GM19372 (cell line): ENCODE results near the gene LRCH4.
"Not testable (repeated sequence)": the region's sequence is repeated elsewhere in the genome, so short reads cannot be mapped to it uniquely, and the experiment has no call there.

Source experiments
- ATAC-seq: cut with Tn5 transposase; IDR thresholded peaks from one replicate; pipeline ENCODE4 v1.9.1; 2021; ENCODE audit warnings: mild to moderate bottlenecking, low read depth, moderate library complexity; ENCODE audit not compliant: unreplicated experiment

The LRCH4 gene

DNA sequence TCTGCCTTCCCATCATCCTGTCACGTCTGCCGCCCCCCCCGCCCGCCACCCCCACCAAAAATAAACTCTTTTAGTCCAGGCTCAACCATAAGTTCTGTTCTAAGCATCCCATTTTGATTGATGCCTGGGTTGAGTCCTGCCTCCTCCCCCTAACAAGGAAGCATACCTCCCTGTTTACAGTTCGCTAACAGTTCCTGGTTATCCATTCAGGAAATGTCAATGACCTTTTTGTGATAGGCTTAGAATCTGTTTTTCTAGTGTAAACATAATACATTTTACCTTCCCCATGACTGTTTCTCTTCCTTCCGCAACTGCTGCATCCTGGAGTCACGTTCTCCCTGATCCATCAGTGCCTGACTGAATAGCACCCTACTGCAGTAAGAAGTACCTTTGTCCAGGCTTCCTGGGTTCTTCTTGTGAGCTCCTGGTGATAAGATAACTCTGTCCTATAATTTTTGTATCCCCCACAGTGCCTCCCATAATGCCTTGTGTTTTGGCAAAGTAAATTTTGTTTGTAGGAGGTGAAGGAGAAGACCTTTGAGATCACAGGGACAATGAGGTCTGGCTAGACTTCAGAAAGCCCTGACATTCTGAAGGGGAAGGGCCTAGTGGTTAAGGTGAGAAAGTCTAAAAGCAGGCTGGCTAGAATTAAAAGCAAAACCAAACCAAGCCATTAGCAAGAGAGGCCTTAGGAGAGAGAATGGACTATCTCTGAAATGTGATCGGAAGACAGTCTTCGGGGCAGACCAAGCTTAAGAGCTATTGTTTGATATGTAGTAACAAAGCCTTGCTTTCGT is 39.6 kb downstream of the LRCH4 start:
- peak; percentile 44 for ATAC-seq

DNA sequence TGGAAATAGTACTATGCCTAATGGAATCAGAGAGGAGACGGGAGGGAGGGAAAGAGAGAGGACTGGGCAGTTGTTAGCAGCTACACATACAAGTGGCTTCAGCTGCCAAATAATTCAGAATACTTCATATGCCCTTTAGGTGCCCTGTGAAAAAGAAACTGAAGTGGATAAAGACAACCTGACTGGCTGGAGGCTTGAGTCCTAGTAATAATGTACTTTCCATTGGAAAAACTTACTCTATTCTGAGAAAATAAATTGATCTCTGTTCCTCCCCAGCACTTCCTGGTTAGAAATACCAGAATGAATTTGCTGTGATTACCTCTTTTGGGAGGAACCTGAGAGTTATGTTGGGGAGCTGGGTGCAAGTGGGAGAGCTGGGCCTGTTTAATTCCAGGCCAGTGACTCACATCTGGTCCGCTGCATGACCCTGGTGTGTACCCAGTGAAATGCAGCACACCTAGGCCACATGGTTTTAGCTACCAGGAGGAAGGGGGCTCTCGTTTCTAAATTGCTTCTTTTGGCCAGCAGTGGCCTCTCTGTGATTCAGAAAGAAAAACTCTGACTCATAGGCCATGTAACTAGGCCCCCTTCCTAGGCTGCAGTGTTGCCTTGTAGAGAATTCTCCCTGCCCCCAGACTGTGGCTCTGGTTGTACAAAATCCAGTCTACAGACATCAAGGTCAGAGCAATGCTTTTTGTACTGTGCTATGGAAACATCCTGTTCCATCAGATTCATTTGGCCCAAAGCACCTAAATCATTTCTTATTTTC is 40.4 kb downstream of the LRCH4 start:
- ATAC-seq = no peak

DNA sequence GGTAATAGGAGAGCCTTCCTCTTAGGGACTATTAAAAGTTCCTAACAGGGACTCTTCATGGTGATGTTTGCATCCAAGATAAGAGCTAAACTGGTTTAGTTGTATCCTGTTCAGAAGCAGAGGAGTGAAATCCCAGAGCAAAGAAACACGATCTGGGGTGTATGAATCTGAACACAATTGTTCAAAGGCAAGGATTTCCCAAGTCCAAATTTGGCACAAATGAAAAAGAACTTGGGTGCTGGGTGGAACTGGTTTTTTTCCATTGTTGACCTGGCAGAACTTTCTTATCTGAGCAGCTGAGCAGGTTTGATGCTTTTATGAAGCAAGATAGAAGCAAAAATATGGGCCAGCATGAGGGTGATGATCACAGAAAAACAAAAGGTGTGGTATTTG is 41.0 kb downstream of the LRCH4 start:
- no peak for ATAC-seq

DNA sequence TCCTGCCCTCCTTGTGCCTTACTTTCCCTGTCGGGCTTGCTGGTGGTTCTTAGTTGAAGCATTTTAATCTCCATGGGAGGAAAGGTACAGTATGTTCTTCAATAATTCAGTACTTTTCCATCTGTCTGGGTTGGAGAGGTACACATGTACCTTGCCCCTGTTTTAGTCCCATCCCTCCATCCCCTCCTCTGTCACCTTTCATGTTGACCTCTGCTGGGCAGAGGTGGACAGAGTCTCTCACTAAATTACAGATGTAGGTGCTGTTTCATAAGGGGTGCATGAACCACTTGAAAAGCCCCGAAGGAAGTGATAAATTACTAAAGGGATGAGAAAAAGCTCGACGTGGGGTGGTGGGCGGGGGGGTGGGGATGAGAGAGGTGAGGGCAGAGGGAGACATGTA is 41.5 kb downstream of the LRCH4 start:
- no peak for ATAC-seq

DNA sequence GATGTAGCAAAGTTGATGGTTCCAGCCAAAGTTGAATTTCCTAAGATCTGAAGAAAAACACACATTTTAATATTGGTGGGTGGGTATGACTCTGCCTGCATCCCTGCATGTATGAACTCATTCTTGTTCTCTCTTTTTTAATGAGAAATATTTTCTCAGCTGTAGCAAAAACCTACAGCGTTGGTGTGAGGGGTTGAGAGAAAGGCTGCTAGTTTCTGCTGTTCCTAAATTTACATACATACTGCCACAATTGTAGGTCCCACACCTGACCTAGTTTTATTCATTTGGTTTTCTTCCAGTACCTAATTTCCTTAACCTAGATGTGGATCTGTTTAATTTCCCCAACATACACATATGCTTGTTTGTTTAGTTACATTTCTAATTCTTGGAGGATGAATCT is 42.3 kb downstream of the LRCH4 start:
- ATAC-seq = no peak

DNA sequence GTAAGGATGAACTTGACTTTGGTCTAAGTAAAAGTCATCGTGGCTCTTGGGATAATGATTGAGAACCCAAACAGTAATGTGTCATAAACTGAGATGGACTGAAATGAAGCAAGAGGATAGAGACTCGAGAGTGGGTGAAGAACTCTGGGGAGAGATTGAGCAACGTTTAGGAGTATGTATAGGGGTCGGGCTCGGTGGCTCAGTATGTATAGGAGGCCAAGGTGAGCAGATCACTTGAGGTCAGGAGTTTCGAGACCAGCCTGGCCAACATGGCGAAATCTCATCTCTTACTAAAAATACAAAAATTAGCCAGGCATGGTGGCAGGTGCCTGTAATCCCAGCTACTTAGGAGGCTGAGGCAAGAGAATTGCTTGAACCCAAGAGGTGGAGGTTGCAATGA is 44.6 kb downstream of the LRCH4 start:
- ATAC-seq = not testable (repeated sequence)

DNA sequence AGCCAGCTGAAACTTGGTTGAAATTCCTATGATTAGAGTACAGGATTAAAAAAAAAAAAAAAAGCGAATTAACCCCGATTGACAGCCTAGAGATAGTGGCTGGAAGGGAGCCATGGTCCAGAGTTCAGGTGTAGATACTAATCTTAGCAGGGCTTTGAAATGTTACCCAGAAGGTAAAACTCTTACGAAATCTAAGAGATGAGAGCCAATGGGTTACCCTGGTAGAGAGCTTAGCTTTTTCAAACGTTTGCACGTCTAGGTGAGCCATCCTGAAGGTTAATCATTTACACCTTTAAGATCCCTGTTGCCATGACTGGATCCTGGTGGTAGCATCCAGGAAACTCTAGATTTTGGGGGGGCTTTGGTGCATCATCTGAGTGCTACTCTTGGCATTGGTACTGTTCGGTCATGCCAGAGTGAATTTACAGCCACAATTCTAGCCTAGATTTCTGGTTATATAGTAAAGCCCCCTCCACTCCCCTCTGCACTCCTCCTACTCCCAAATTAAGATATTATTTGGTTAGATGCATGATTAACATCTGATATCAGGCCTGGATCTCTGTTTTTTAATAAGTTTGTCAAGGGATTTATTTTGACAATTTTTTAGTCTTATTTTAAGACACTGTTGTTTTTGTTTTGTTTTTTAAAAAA is 45.7 kb downstream of the LRCH4 start:
- ATAC-seq = no peak

DNA sequence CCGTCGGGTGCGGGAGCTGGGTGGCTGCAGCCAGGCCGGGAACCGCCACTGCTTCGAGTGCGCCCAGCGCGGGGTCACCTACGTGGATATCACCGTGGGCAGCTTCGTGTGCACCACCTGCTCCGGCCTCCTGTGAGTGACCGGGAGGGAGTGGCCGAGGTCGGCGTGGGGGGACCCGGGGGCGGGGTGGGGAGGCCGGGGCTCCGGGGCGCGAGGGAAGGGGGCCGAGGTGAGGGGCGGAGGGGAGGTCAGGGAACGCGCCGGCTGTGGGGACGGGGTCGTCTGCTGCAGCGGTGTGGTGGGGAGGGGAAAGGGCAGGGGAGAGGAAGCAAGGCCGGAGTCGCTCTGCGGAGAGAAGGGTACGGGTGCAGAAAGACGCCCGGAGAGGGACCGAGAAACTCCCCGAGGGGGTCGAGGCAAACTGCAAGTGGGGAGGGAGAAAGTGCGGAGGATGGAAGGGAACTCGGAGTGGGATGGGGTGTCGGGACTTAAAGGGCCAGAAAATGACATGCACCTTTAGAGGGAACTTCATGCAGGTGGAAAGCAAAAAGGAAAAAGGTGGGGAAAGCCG is 46.4 kb downstream of the LRCH4 start:
- ATAC-seq = no peak

DNA sequence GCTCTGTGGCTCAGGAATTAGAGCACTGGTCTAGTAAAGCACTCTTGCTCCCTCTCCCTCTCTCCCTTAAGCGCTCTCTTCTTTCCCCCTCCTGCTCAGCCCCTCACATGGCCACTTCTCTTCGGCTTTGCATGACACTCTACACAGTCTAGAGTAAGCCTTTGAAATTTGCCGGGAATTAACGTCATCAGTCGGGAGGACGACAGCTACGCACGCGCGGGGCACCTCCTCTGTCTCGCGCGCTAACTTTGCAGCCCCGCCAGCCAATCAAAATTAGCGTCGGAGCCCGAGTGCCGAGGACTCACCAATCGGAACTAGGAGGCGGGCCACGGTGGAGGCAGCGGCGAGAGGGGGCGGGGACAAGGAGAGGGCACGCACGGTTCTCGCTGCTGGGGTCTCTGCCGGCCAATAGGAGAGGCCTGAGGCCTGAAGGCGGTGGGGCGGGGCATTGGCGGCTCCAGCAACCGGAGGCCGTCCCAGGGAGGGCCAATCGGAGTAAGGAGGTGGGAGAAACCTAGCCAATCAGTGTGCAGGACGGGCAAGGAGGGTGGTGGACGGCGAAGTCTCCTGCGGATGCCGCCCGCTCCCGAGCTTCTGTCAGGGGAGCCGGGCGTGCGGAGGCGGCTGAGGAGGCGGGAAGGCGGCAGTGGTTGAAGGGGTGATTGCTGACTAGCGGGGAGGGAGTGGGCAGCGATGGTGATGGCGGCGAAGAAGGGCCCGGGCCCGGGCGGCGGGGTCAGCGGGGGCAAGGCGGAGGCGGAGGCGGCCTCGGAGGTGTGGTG is 47.1 kb downstream of the LRCH4 start, which contains the start of gene AGFG2:
Gene AGFG2 (plus strand): TSS at position 550 of the 782 bp plus-strand sequence. CDS start 144 bp downstream, at position 694.
- peak; percentile 89 for ATAC-seq

DNA sequence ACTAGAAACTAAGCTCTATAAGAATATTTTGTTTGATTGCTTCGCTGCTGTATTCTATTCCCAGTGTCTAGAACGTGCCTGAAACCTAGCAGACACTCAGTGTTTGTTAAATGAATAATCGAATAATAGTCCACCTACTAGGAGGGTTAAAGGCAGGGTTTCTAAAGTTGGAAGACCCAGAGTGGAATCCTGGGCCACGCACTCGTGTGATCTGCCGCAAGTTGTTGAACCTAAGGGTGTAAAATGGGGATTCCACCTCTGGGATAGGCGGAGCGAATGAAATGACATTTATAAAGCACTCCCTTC is 47.6 kb downstream of the LRCH4 start:
- ATAC-seq = no peak

DNA sequence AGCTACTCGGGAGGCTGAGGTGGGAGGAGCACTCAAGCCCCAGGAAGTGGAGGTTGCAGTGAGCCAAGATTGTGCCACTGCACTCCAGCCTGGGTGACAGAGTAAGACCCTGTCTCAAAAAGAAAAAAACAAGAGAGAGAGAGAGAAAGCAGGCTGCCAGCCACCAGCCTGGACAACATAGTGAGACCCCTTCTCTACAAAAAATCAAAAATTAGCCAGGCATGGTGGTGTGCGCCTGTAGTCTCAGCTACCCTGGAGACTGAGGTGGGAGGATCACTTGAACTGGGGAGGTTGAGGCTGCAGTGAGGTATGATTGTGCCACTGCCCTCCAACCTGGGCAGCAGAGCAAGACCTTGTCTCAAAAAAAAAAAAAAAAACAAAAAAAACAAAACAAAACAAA is 49.2 kb downstream of the LRCH4 start:
- ATAC-seq = not testable (repeated sequence)

DNA sequence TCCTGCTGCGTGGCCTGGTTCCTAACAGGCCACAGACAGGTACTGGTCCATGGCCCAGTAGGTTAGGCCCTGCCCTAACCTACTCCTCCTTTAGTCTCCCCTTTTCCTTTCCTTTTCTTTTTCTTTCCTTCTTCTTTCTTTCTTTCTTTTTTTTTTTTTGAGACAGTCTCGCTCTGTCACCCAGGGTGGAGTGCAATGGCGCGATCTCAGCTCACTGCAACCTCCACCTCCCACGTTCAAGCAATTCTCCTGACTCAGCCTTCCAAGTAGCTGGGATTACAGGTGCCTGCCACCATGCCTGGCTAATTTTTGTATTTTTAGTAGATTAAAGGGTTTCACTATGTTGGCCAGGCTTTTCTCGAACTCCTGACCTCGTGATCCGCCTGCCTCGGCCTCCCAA is 49.9 kb downstream of the LRCH4 start:
- not testable (repeated sequence) for ATAC-seq

DNA sequence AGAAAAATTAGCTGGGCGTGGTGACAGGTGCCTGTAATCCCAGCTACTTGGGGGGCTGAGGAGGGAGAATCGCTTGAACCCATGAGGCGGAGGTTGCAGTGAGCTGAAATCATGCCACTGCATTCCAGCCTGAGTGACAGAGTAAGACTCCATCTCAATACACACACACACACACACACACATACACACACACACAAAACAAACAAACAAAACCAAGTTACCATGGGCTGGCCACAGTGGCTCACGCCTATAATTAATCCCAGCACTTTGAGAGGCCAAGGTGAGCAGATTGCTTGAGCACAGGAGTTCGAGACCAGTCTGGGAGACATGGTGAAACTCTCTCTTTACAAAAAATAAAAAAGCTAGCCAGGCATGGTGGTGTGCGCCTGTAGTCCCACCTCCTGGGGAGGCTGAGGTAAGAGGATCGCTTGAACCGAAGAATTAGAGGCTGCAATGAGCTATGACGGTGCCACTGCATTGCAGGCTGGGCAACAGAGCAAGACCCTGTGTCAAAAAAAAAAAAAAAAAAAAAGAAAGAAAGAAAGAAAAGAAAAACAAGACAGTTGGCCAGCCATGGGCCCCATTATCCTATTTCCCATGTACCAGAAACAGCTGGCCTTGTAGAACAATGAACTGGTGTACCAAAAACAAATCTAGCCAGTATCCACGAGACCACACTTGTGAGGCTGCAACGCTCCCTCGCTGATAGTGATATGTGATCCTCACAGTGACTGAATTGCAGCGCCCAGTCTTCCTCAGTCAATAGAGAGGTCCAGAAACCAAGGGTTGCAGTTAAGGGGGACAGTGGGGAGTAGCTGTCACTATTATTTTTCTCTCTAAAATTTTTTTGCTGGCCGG is 53.5 kb downstream of the LRCH4 start:
- ATAC-seq = no peak

DNA sequence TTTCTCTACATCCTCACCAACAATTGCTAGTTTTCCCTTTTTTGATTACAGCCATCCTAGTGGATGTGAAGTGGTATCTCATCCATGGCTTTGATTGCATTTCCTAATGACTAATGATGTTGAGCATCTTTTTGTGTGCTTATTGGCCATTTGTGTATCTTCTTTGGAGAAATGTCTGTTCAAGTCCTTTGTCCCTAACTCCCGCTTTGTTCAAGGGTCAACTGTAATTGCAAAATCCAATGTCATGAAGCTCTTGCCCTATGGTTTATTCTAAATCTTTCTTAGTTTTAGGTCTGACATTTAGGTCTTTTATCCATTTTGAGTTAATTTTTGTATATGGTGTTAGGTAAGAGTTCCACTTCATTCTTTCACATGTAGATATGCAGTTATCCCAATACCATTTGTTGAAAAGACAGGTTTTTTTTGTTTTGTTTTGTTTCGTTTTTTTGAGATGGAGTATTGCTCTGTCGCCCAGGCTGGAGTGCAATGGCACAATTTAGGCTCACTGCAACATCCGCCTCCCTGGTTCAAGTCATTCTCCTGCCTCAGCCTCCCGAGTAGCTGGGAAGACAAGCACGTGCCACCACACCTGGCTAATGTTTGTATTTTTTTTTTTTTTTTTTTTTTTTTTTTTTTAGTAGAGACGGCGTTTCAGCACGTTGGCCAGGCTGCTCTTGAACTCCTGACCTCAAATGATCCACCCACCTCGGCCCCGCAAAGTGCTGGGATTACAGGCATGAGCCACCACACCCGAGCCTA is 57.6 kb downstream of the LRCH4 start:
- ATAC-seq = not testable (repeated sequence)
